Tibial nerve (tissue), 4 donors: ENCODE measurements around the gene CAP2. TPM values are rescaled to one million over a fixed set of nuclear protein-coding genes. Genes with fewer than 3 reads are reported as not detected.

ENCODE experiments used
- DNase-seq, 2 donors: peaks; one replicate each; pipeline ENCODE4 v3.0.0-alpha.2; 2019; ENCODE audit warnings: low spot score in 2 of 2
- H3K27ac ChIP-seq, 4 donors: fragments of 200-600 bp; sonication (generic) in 3 of 4; one replicate each; pipeline ENCODE4 v1.5.1; 2017 to 2019; ENCODE audit warnings: mild to moderate bottlenecking in 1 of 4
- H3K27me3 ChIP-seq, 2 donors: fragments of 200-600 bp; sonication (generic) in 1 of 2; one replicate each; pipeline versions ENCODE4 v1.5.1 to v1.6.0; 2017 to 2019
- H3K36me3 ChIP-seq, 3 donors: fragments of 200-600 bp; sonication (generic); one replicate each; pipeline ENCODE4 v1.5.1; 2018 to 2019
- H3K4me1 ChIP-seq, 4 donors: fragments of 200-600 bp; sonication (generic) in 3 of 4; one replicate each; pipeline ENCODE4 v1.5.1; 2017 to 2019
- H3K4me3 ChIP-seq, 4 donors: fragments of 200-600 bp; sonication (generic) in 3 of 4; one replicate each; pipeline ENCODE4 v1.5.1; 2017 to 2019; ENCODE audit warnings: mild to moderate bottlenecking in 1 of 4, moderate library complexity in 1 of 4
- H3K9me3 ChIP-seq, 4 donors: fragments of 200-600 bp; sonication (generic) in 3 of 4; one replicate each; pipeline ENCODE4 v1.5.1; 2017 to 2019
- CTCF ChIP-seq, 5 experiments: fragments of 200-600 bp in 3 of 5; fragments of 450-650 bp in 2 of 5; sonication (generic) in 3 of 5; IDR thresholded peaks; one replicate each; pipeline ENCODE4 v1.5.1; 2016 to 2019; ENCODE audit warnings: antibody characterized with exemption in 5 of 5, mild to moderate bottlenecking in 3 of 5, moderate library complexity in 2 of 5
- EP300 ChIP-seq, 2 donors: sonication (generic); formaldehyde crosslinking; IDR thresholded peaks; one replicate each; pipeline ENCODE4 v1.6.1; 2017; ENCODE audit warnings: antibody characterized with exemption in 2 of 2, mild to moderate bottlenecking in 1 of 2
- POLR2A ChIP-seq, 2 donors: fragments of 450-650 bp; IDR thresholded peaks; one replicate each; pipeline ENCODE4 v1.6.1; 2017; ENCODE audit warnings: antibody characterized with exemption in 2 of 2, mild to moderate bottlenecking in 2 of 2, moderate library complexity in 2 of 2
- WGBS, 2 donors: methylation state at CpG; one replicate each; pipeline ENCODE4 v1.1.5; 2018; 5-methylcytosine and 5-hydroxymethylcytosine counted together
- total RNA-seq, 4 donors: library from RNA; depleted of rRNA; stranded (reverse); fragments of >200 nt; gene quantifications; one replicate each; pipeline ENCODE4 v1.1.0, GENCODE V29; 2016

The CAP2 gene
- 10 to 100 TPM in 1 of 4 donors, 1 to 10 TPM in 3; 4.2 to 11.8 (median 4.8) TPM for total RNA-seq

GRCh38 chr6:17392978-17393891, at the start of gene CAP2:
TSS of gene CAP2 (plus strand) at chr6:17393595. CDS start at chr6:17421556, 27,961 bp downstream.
- Histone ChIP-seq H3K27ac (peak within 1 kb of the TSS; percentile 59 to 83 (median 64)), H3K4me1 (peaks cover 0 to 17% (median 0%) of the 10 kb centered on the region in 4 donors), H3K27me3 (peaks cover 0 to 4% of the 10 kb centered on the region in 2 donors), H3K36me3 (no peaks in the 10 kb centered on the region), H3K4me3 (peak within 1 kb of the TSS; percentile 49 to 84 (median 64)), H3K9me3 (no peaks in the 10 kb centered on the region)
- peak in 1 of 2 donors; percentile 15 for DNase-seq
- TF ChIP-seq EP300 (IDR thresholded peaks at IDR 0.05), result no peak
- TF ChIP-seq CTCF (IDR thresholded peaks at IDR 0.05), result no peak
- TF ChIP-seq POLR2A (IDR thresholded peaks at IDR 0.05), result no peak
- 2 to 3% methylated on average over 25 to 42 of the region's 42 CpGs for WGBS, 2 donors

GRCh38 chr6:17347012-17347411, 46.4 kb upstream of the CAP2 start:
- Histone ChIP-seq H3K9me3 (no peaks in the 10 kb centered on the region), H3K27me3 (no peaks in the 10 kb centered on the region), H3K36me3 (no peaks in the 10 kb centered on the region), H3K27ac (no peak overlapping the region), H3K4me3 (no peak overlapping the region), H3K4me1 (no peaks in the 10 kb centered on the region)
- no peak for TF ChIP-seq EP300 (IDR thresholded peaks at IDR 0.05)
- TF ChIP-seq POLR2A (IDR thresholded peaks at IDR 0.05), result no peak
- no peak for TF ChIP-seq CTCF (IDR thresholded peaks at IDR 0.05)
- 30 to 49% methylated on average over 2 of the region's 2 CpGs for WGBS, 2 donors
- DNase-seq, result no peak

GRCh38 chr6:17349427-17349826, 44.0 kb upstream of the CAP2 start:
- H3K9me3 ChIP-seq, result no peaks in the 10 kb centered on the region
- no peak overlapping the region for H3K27ac ChIP-seq
- H3K36me3 ChIP-seq, result no peaks in the 10 kb centered on the region
- TF ChIP-seq CTCF (IDR thresholded peaks at IDR 0.05), result no peak
- no peak for TF ChIP-seq EP300 (IDR thresholded peaks at IDR 0.05)
- TF ChIP-seq POLR2A (IDR thresholded peaks at IDR 0.05), result no peak
- no peak overlapping the region for H3K4me3 ChIP-seq
- WGBS, 2 donors, result 85 to 89% methylated on average over 2 of the region's 2 CpGs
- no peak for DNase-seq
- H3K4me1 ChIP-seq, result no peaks in the 10 kb centered on the region
- no peaks in the 10 kb centered on the region for H3K27me3 ChIP-seq

- Histone ChIP-seq H3K27ac (no peak overlapping the region), H3K9me3 (no peaks in the 10 kb centered on the region), H3K36me3 (no peaks in the 10 kb centered on the region), H3K4me3 (no peak overlapping the region), H3K4me1 (no peaks in the 10 kb centered on the region), H3K27me3 (no peaks in the 10 kb centered on the region)
- DNase-seq, result no peak
- TF ChIP-seq EP300 (IDR thresholded peaks at IDR 0.05) (no peak), CTCF (IDR thresholded peaks at IDR 0.05) (no peak), POLR2A (IDR thresholded peaks at IDR 0.05) (no peak)
These were observed 41.1 kb upstream of the CAP2 start for GRCh38 chr6:17352302-17352701.

GRCh38 chr6:17353440-17354175, 39.8 kb upstream of the CAP2 start:
- H3K4me3 ChIP-seq, result no peak overlapping the region
- 84 to 86% methylated on average over 4 of the region's 4 CpGs for WGBS, 2 donors
- H3K36me3 ChIP-seq, result no peaks in the 10 kb centered on the region
- H3K27ac ChIP-seq, result no peak overlapping the region
- TF ChIP-seq EP300 (IDR thresholded peaks at IDR 0.05), result no peak
- no peak for TF ChIP-seq POLR2A (IDR thresholded peaks at IDR 0.05)
- no peak for DNase-seq
- no peaks in the 10 kb centered on the region for H3K4me1 ChIP-seq
- H3K27me3 ChIP-seq, result no peaks in the 10 kb centered on the region
- no peaks in the 10 kb centered on the region for H3K9me3 ChIP-seq
